ENCODE measurements around the gene GLS2.

- TF ChIP-seq CTCF (IDR thresholded peaks at IDR 0.05) (no peak), HMGXB4 (CRISPR knock-in tag; IDR thresholded peaks at IDR 0.05; ENCODE audit: borderline replicate concordance) (no peak), POLR2A (IDR thresholded peaks at IDR 0.05; ENCODE audit: low read length) (no peak), POLR2AphosphoS2 (conservative IDR thresholded peaks at IDR 0.05; ENCODE audit: low read length) (no peak), NFE2L2 (conservative IDR thresholded peaks at IDR 0.05; ENCODE audit: low read length) (no peak)
- TF ChIP-seq, protein P1, sequence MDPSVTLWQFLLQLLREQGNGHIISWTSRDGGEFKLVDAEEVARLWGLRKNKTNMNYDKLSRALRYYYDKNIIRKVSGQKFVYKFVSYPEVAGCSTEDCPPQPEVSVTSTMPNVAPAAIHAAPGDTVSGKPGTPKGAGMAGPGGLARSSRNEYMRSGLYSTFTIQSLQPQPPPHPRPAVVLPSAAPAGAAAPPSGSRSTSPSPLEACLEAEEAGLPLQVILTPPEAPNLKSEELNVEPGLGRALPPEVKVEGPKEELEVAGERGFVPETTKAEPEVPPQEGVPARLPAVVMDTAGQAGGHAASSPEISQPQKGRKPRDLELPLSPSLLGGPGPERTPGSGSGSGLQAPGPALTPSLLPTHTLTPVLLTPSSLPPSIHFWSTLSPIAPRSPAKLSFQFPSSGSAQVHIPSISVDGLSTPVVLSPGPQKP (IDR thresholded peaks at IDR 0.05; ENCODE audit: low read depth, low read length) = no peak
Measured at GRCh38 chr12:56431288-56431687, 56.7 kb downstream of the GLS2 start.

Measured in A549 (cell line).